Measurements from ENCODE around the gene IMP3.
A peak's percentile ranks its signal among the peaks of the same experiment; 100 is the strongest.
"Not testable (repeated sequence)": the region's sequence is repeated elsewhere in the genome, so short reads cannot be mapped to it uniquely, and the experiment has no call there.

IMP3 gene

GRCh38 chr15:75639191-75639708, 774 bp downstream of the IMP3 start:
- peaks cover under 1% of the 10 kb centered on the region for H3K4me1 ChIP-seq (ENCODE audit: control insufficient read depth, insufficient read depth, low read length, unreplicated experiment)
- peak overlapping the region; percentile 28 for H2AFZ ChIP-seq (ENCODE audit: low read length, unreplicated experiment)

DNA sequence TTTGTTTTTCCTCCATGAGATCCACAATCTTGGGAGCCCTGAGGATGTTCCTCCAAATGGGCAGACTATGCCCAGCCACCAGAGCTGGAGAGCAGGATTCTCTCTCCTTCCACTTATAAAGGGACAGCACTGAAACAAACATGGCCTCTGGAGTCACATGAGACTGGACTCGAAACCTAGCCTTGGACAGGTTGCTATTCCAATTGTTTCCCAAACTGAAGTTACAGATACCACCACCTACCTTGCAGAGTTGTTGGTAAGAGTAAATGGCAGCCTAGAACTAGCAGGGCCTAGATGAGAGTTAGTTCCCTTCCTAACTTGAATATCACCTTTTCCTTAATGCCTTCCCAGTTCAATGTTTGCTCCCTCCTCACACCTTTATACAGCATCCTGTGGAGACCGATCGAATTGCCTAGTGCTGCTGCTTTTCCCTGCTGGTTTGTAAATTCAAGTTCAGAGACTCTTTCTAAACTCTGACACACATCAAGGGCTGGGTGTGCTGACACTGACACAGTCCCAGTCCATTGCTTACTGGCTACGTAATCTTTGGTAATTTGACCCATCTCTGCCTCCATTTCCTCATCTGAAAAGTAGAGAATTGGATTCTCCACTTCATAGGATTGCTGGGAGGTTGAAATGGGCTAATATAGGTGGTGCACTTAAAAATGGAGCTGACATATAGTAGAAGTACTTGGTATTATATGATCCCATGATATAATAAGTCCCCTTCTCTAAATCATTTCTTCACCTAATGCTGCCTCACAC, 2.6 kb downstream of the IMP3 start:
- Histone ChIP-seq H3K4me3 (ENCODE audit: low read depth, low read length) (peak overlapping the region; percentile 95), H2AFZ (ENCODE audit: low read length, unreplicated experiment) (no peak overlapping the region), H3K36me3 (ENCODE audit: insufficient read depth, low read length) (no peaks in the 10 kb centered on the region), H3K79me2 (ENCODE audit: control insufficient read depth, insufficient read depth, low read length, unreplicated experiment) (peaks cover 29% of the 10 kb centered on the region), H3K27ac (ENCODE audit: low read depth, low read length) (no peak overlapping the region; the same call in 1 of the 2 replicates), H3K27me3 (ENCODE audit: insufficient read depth, low read length) (no peaks in the 10 kb centered on the region), H3K4me1 (ENCODE audit: control insufficient read depth, insufficient read depth, low read length, unreplicated experiment) (no peaks in the 10 kb centered on the region)

More at GRCh38 chr15:75639191-75639708, 774 bp downstream of the IMP3 start:
- Histone ChIP-seq H3K36me3 (ENCODE audit: insufficient read depth, low read length) (no peaks in the 10 kb centered on the region), H3K27me3 (ENCODE audit: insufficient read depth, low read length) (no peaks in the 10 kb centered on the region), H3K4me3 (ENCODE audit: low read depth, low read length) (peak overlapping the region; percentile 95), H3K79me2 (ENCODE audit: control insufficient read depth, insufficient read depth, low read length, unreplicated experiment) (peaks cover 29% of the 10 kb centered on the region), H3K27ac (ENCODE audit: low read depth, low read length) (peak overlapping the region; percentile 72)

GRCh38 chr15:75636026-75636425, 4.0 kb downstream of the IMP3 start:
- H3K36me3 ChIP-seq (ENCODE audit: insufficient read depth, low read length), result no peaks in the 10 kb centered on the region
- H2AFZ ChIP-seq (ENCODE audit: low read length, unreplicated experiment), result no peak overlapping the region
- H3K27me3 ChIP-seq (ENCODE audit: insufficient read depth, low read length), result no peaks in the 10 kb centered on the region
- no peaks in the 10 kb centered on the region for H3K4me1 ChIP-seq (ENCODE audit: control insufficient read depth, insufficient read depth, low read length, unreplicated experiment)
- H3K79me2 ChIP-seq (ENCODE audit: control insufficient read depth, insufficient read depth, low read length, unreplicated experiment), result peaks cover 29% of the 10 kb centered on the region
- no peak overlapping the region for H3K4me3 ChIP-seq (ENCODE audit: low read depth, low read length)
- H3K27ac ChIP-seq (ENCODE audit: low read depth, low read length), result no peak overlapping the region

DNA sequence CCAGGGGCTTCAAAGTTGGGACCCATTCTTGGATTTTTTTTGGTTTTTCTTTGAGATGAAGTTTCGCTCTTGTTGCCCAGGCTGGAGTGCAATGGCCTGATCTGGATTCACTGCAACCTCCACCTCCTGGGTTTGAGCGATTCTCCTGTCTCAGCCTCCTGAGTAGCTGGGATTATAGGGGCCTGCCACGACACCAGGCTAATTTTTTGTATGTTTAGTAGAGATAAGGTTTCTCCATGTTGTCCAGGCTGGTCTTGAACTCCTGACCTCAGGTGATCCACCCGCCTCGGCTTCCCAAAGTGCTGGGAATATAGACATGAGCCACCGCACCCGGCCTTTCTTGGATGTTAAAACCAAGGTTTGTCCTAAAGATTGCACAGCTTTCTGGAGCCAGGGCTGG, 6.1 kb downstream of the IMP3 start:
- H2AFZ ChIP-seq (ENCODE audit: low read length, unreplicated experiment); H3K36me3 ChIP-seq (ENCODE audit: insufficient read depth, low read length); H3K4me3 ChIP-seq (ENCODE audit: low read depth, low read length); H3K27me3 ChIP-seq (ENCODE audit: insufficient read depth, low read length); H3K4me1 ChIP-seq (ENCODE audit: control insufficient read depth, insufficient read depth, low read length, unreplicated experiment); H3K27ac ChIP-seq (ENCODE audit: low read depth, low read length): not testable (repeated sequence)
- H3K79me2 ChIP-seq (ENCODE audit: control insufficient read depth, insufficient read depth, low read length, unreplicated experiment), result peaks cover 18% of the 10 kb centered on the region

GRCh38 chr15:75631935-75632334, 8.1 kb downstream of the IMP3 start:
- H3K4me3 ChIP-seq (ENCODE audit: low read depth, low read length), result no peak overlapping the region
- no peak overlapping the region for H2AFZ ChIP-seq (ENCODE audit: low read length, unreplicated experiment)
- H3K27me3 ChIP-seq (ENCODE audit: insufficient read depth, low read length), result no peaks in the 10 kb centered on the region
- no peak overlapping the region for H3K27ac ChIP-seq (ENCODE audit: low read depth, low read length)
- H3K36me3 ChIP-seq (ENCODE audit: insufficient read depth, low read length), result no peaks in the 10 kb centered on the region
- H3K4me1 ChIP-seq (ENCODE audit: control insufficient read depth, insufficient read depth, low read length, unreplicated experiment), result peaks cover 7% of the 10 kb centered on the region
- H3K79me2 ChIP-seq (ENCODE audit: control insufficient read depth, insufficient read depth, low read length, unreplicated experiment), result no peaks in the 10 kb centered on the region

- no peaks in the 10 kb centered on the region for H3K36me3 ChIP-seq (ENCODE audit: insufficient read depth, low read length)
Observed at GRCh38 chr15:75625542-75626347, 14.3 kb downstream of the IMP3 start, which contains the start of gene SNUPN. SNUPN (minus strand) TSS chr15:75625725; CDS start chr15:75621051, 4,674 bp downstream.

GRCh38 chr15:75622505-75622904, 17.5 kb downstream of the IMP3 start:
- Histone ChIP-seq H3K27ac (ENCODE audit: low read depth, low read length) (peak overlapping the region; percentile 90), H3K36me3 (ENCODE audit: insufficient read depth, low read length) (peaks cover 10% of the 10 kb centered on the region), H3K27me3 (ENCODE audit: insufficient read depth, low read length) (no peaks in the 10 kb centered on the region), H3K79me2 (ENCODE audit: control insufficient read depth, insufficient read depth, low read length, unreplicated experiment) (peaks cover 17% of the 10 kb centered on the region), H3K4me1 (ENCODE audit: control insufficient read depth, insufficient read depth, low read length, unreplicated experiment) (peaks cover 25% of the 10 kb centered on the region), H3K4me3 (ENCODE audit: low read depth, low read length) (no peak overlapping the region), H2AFZ (ENCODE audit: low read length, unreplicated experiment) (no peak overlapping the region)

More at GRCh38 chr15:75625542-75626347, 14.3 kb downstream of the IMP3 start, which contains the start of gene SNUPN:
- Histone ChIP-seq H3K27ac (ENCODE audit: low read depth, low read length) (peak within 1 kb of the TSS; percentile 78), H3K79me2 (ENCODE audit: control insufficient read depth, insufficient read depth, low read length, unreplicated experiment) (peaks cover 11% of the 10 kb centered on the region), H3K27me3 (ENCODE audit: insufficient read depth, low read length) (no peaks in the 10 kb centered on the region), H3K4me1 (ENCODE audit: control insufficient read depth, insufficient read depth, low read length, unreplicated experiment) (peaks cover 22% of the 10 kb centered on the region), H2AFZ (ENCODE audit: low read length, unreplicated experiment) (peak within 1 kb of the TSS; percentile 87), H3K4me3 (ENCODE audit: low read depth, low read length) (peak within 1 kb of the TSS; percentile 84)

- Histone ChIP-seq H3K4me1 (ENCODE audit: control insufficient read depth, insufficient read depth, low read length, unreplicated experiment) (peaks cover 15% of the 10 kb centered on the region), H3K4me3 (ENCODE audit: low read depth, low read length) (peak overlapping the region; percentile 68), H3K27me3 (ENCODE audit: insufficient read depth, low read length) (no peaks in the 10 kb centered on the region), H2AFZ (ENCODE audit: low read length, unreplicated experiment) (peak overlapping the region; percentile 19), H3K27ac (ENCODE audit: low read depth, low read length) (peak overlapping the region; percentile 90), H3K79me2 (ENCODE audit: control insufficient read depth, insufficient read depth, low read length, unreplicated experiment) (peaks cover 17% of the 10 kb centered on the region), H3K36me3 (ENCODE audit: insufficient read depth, low read length) (peaks cover 18% of the 10 kb centered on the region)
Observed at GRCh38 chr15:75620841-75621391, 19.1 kb downstream of the IMP3 start.

- Histone ChIP-seq H3K4me3 (ENCODE audit: low read depth, low read length) (peak overlapping the region; percentile 68), H3K27me3 (ENCODE audit: insufficient read depth, low read length) (no peaks in the 10 kb centered on the region), H3K27ac (ENCODE audit: low read depth, low read length) (peak overlapping the region; percentile 90), H2AFZ (ENCODE audit: low read length, unreplicated experiment) (peak overlapping the region; percentile 19), H3K4me1 (ENCODE audit: control insufficient read depth, insufficient read depth, low read length, unreplicated experiment) (peaks cover 15% of the 10 kb centered on the region), H3K36me3 (ENCODE audit: insufficient read depth, low read length) (peaks cover 18% of the 10 kb centered on the region), H3K79me2 (ENCODE audit: control insufficient read depth, insufficient read depth, low read length, unreplicated experiment) (peaks cover 17% of the 10 kb centered on the region)
Observed at GRCh38 chr15:75620058-75620820, 19.8 kb downstream of the IMP3 start.

- H3K27me3 ChIP-seq (ENCODE audit: insufficient read depth, low read length), result no peaks in the 10 kb centered on the region
- H3K36me3 ChIP-seq (ENCODE audit: insufficient read depth, low read length), result peaks cover 34% of the 10 kb centered on the region
- H3K4me3 ChIP-seq (ENCODE audit: low read depth, low read length), result no peak overlapping the region
- H3K27ac ChIP-seq (ENCODE audit: low read depth, low read length), result no peak overlapping the region
- H3K79me2 ChIP-seq (ENCODE audit: control insufficient read depth, insufficient read depth, low read length, unreplicated experiment), result peaks cover 6% of the 10 kb centered on the region
- H2AFZ ChIP-seq (ENCODE audit: low read length, unreplicated experiment), result no peak overlapping the region
- peaks cover 15% of the 10 kb centered on the region for H3K4me1 ChIP-seq (ENCODE audit: control insufficient read depth, insufficient read depth, low read length, unreplicated experiment)
Observed at GRCh38 chr15:75616766-75617165, 23.3 kb downstream of the IMP3 start.
